SH-SY5Y (cell line): ENCODE measurements around the gene PALM.

Experiments
- GATA2 ChIP-seq: IDR thresholded peaks from 2 replicates; pipeline ENCODE4 v1.6.1; 2011; ENCODE audit warnings: mild to moderate bottlenecking, low read depth, low read length
- GATA3 ChIP-seq: IDR thresholded peaks from 2 replicates; pipeline ENCODE4 v1.6.1; 2011; ENCODE audit warnings: low read depth, mild to moderate bottlenecking, low read length, moderate library complexity

- TF ChIP-seq GATA2 (no peak), GATA3 (no peak)
Observed at GRCh38 chr19:771332-771785, 62.6 kb downstream of the PALM start.
